NCI-H2227 (cell line): ENCODE measurements around the gene USP40.

Source experiments
- DNase-seq: peaks from one replicate; lab custom pipeline; 2025; ENCODE audit not compliant: unreplicated experiment; lab: John Stamatoyannopoulos, UW

The USP40 gene

DNA sequence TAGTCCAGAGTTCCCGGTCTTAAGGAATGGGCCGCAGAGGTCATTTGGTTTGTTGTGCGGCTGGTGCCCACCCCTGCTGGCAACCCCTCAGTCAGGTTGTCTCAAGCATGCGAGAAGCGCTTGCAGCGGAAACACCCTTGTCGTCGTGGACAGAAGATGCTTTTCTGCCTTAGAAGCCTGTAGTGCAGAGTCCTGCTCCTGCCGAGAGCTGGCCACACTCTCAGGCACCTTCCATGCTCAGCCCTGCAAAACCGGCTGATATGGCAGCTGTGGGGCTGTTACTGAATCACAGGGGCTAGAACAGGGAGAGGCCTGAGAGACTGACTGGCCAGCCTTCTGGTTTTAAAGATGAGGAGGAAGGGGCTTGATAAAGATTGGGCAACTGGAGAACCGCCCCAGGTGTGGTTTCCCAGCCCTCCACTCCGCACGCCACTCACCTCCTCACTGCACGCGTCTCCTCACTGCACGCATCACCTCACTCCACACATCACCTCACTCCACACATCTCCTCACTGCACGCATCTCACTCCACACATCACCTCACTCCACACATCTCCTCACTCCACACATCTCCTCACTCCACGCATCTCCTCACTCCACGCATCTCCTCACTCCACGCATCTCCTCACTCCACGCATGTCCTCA lies 103.6 kb downstream of the USP40 start:
- no peak for DNase-seq

GRCh38 chr2:233462202-233462785 lies 104.3 kb downstream of the USP40 start:
- no peak for DNase-seq

GRCh38 chr2:233461481-233461891 lies 105.1 kb downstream of the USP40 start:
- DNase-seq = no peak

DNA sequence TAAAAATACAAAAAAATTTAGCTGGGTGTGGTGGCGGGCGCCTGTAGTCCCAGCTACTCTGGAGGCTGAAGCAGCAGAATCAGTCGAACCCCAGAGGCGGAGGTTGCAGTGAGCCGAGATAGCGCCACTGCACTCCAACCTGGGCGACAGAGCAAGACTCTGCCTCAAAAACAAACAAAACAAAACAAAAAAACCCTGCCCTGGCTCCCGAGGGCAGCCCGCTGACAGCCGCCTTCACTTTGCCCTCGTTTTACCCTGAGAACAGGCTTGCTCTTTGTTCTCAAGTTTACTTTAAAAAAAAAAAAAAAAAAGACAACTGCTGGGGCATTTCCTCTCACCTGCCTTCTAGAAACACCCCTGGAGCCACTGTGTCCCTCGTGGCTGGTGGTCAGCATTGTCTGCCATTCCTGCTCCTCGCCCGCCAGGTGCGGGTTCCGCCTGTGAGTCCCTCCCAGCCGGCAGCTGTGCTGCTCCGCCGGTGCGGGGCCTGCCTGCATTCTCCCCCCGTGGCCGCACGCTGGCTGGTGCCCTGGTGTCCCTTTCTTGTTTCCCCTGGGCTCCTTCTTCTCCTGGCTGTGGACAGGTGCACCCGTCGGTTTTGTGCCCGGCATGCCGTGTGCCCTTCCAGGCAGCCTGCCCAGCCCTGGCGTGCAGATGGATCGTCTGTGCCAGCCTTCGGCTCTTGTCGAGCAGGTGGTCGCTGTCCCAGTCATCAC lies 105.7 kb downstream of the USP40 start:
- DNase-seq = no peak

- DNase-seq = no peak
These were observed 107.2 kb downstream of the USP40 start for GRCh38 chr2:233459426-233459825.

GRCh38 chr2:233458826-233459225 lies 107.8 kb downstream of the USP40 start:
- DNase-seq = no peak

- DNase-seq = no peak
These were observed 108.5 kb downstream of the USP40 start for GRCh38 chr2:233458031-233458610.

DNA sequence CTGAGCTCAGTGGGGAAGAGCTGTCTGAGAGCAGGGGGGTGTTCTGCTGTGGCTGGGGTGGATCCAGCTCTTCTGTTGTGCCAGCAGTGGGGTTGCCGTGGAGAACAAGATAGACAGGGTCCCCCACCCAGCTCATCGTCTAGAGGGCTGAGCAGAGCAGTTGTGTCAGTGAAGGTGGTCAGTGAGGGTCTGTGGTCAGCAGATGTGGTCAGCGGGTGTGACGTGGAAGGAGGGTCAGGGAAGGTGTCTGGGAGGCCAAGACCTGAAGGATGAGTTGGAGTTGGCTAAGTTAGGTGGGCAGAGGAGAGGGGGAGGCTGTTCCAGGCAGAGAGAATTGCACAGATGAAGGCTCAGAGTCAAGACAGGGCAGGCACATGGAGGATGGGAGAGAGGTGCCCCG lies 109.2 kb downstream of the USP40 start:
- no peak for DNase-seq

GRCh38 chr2:233456934-233457333 lies 109.6 kb downstream of the USP40 start:
- no peak for DNase-seq

- no peak for DNase-seq
These were observed 110.5 kb downstream of the USP40 start for GRCh38 chr2:233456111-233456510.

GRCh38 chr2:233455491-233455890 lies 111.1 kb downstream of the USP40 start:
- no peak for DNase-seq

GRCh38 chr2:233455006-233455405 lies 111.6 kb downstream of the USP40 start:
- no peak for DNase-seq

GRCh38 chr2:233453916-233454315 lies 112.7 kb downstream of the USP40 start:
- no peak for DNase-seq

- DNase-seq = no peak
These were observed 113.3 kb downstream of the USP40 start for GRCh38 chr2:233453111-233453915.

DNA sequence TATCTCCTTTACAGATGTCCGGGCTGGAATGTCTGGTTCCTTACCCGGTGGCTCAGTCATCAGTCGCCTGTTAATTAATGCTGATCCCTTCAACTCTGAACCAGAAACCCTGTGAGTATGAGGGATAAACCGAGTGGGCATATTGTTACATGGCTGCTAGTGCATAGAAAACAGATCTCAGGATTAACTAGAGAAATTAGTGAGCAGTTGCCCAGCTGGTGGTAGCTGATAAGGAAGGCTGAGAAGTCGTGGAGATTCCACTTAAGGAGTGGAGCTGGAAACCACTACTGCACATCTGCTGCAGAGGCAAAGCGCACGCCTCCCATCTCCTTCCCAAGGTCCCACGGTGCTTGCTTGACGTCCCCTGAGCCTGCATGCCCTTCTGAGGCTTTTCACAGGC lies 114.6 kb downstream of the USP40 start:
- no peak for DNase-seq

GRCh38 chr2:233450864-233451575 lies 115.6 kb downstream of the USP40 start:
- DNase-seq = no peak

DNA sequence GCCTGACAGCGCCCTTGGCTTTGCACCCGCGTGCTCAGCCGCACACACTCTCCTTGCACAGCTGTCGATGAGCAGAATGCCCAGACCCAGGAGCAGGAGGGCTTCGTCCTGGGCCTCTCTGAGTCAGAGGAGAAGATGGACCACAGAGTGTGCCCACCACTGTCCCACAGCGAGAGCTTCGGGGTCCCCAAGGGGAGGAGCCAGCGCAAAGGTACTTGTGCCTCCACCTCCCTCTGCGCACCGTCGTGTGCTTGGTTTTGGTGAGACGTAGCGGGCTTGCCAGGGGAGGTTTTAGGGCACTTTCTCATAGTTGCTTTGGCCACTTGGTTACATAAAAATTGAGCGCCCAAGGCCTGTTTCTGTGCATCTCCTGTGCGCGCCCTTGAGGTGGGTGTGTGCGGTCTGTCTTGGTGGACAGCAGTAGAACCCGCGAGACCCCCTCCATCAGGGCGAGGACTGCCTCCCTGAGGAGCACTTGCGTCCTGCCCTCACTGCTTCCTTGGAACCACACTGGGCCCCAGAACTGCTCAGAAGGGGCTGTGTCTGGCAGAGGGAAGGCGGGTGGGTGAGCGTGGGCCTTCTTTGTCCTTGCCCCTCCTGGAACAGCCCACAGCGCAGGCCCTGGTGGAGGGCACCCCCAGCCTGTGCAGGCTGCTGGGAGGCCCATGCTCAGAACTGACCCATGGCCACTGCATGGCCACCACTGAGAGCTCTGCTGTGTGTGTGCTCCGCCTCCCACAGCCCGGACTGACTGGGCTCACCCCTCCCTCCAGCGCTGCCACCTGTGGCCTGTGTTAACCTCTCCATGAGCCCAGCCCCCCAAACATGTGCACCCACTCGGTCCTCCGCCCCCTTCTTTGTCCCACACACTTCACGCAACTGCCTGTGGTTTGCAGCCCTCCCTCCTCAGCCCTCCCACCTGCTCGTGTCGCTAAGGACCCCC lies 116.4 kb downstream of the USP40 start:
- DNase-seq = no peak

GRCh38 chr2:233449081-233449901 lies 117.3 kb downstream of the USP40 start:
- peak; percentile 62 for DNase-seq

DNA sequence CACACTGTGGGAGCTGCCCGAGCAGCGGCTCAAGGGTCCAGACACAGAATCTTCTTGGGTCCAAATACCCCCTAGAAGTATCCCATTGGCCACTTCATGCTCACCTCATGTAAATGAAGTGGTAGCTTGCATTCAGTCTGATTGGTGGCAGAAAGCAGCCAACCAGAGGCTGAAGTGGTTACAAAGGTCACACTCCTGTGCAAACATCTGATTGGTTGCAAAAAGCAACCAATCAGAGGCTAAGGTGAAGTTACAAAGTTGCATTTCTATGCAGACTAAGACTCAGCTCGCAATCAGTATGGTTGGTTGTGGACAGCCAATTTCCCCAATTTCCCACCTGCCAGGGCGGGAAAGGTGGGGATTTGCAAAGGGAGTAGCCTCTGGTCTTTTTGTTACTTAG lies 118.0 kb downstream of the USP40 start:
- no peak for DNase-seq
